GM19240 (cell line): ENCODE results near the gene AKAP8L.
A peak's percentile ranks its signal among the peaks of the same experiment; 100 is the strongest.
"Not testable (repeated sequence)": the region's sequence is repeated elsewhere in the genome, so short reads cannot be mapped to it uniquely, and the experiment has no call there.

ENCODE experiments used
- DNase-seq: peaks from one replicate; pipeline ENCODE4 v3.0.0; 2011; ENCODE audit warnings: low spot score; ENCODE audit not compliant: insufficient read length

AKAP8L gene

GRCh38 chr19:15360015-15360414 is 58.8 kb downstream of the AKAP8L start:
- not testable (repeated sequence) for DNase-seq

GRCh38 chr19:15358918-15359317 is 59.9 kb downstream of the AKAP8L start:
- no peak for DNase-seq

GRCh38 chr19:15357906-15358305 is 60.9 kb downstream of the AKAP8L start:
- no peak for DNase-seq

DNA sequence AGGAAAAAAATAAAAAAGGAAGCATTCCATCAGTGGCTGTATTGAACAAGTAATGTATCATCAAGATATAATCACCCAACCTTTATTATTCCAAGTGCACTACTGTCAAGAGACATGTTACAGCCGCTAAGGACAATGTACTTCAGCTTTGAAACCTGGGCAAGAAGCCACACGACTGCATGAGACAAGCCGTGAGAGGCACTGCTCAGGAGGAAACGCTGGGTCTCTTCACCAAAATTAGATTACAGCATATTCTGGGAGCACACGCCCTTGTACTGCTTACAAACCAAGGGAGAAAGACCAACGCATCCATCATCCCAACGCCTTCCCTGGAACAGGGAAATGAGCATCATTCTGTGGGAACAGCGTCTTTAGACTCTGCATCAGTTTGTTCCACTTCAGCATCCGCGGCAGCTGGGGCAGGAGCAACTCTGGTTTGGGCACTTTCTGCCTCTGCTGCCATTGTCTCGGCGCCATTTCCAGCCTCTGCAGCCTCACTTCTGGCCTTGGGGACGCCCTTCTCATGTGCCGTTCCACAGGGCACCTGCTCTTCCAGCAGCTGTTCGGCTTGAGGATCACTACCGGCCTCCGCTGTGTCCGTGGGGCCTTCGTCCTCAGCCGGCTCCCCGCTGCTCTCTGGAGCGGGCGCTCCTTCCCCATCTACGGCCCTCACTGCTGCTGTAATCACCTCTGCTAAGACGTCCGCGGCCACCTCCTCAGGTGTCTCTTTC is 64.1 kb downstream of the AKAP8L start:
- no peak for DNase-seq

DNA sequence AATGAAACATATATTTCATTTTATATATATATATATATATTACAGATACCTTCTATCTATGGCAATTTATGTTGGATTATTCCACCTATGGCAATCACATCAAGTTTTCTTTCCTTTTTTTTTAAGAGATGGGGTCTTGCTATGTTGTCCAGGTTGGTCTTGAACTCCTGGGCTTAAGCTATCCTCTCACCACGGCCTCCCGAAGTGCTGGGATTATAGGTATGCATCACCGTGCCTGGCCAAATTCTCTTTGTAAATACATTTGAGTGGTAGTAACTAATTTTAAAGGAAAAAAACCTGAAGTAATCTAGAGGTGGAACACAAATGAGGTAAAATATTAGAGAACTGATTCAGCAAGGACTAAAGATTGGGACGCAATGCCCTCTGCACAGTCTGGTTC is 64.9 kb downstream of the AKAP8L start:
- DNase-seq, result no peak

DNA sequence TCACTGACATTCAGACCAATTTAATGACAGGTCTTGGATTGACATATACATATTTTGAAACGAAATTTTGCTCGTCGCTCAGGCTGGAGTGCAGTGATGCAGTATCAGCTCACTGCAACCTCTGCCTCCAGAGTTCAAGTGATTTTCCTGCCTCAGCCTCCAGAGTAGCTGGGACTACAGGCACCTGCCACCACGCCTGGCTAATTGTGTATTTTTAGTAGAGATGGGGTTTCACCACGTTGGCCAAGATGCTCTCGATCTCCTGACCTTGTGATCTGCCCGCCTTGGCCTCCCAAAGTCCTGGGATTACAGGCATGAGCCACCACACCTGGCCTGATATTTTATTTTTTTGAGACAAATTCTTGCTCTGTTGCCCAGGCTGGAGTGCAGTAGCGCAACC is 66.3 kb downstream of the AKAP8L start:
- DNase-seq, result not testable (repeated sequence)

GRCh38 chr19:15341328-15341727 is 77.5 kb downstream of the AKAP8L start:
- not testable (repeated sequence) for DNase-seq

GRCh38 chr19:15340086-15340485 is 78.7 kb downstream of the AKAP8L start:
- no peak for DNase-seq

GRCh38 chr19:15337202-15337601 is 81.6 kb downstream of the AKAP8L start:
- no peak for DNase-seq

DNA sequence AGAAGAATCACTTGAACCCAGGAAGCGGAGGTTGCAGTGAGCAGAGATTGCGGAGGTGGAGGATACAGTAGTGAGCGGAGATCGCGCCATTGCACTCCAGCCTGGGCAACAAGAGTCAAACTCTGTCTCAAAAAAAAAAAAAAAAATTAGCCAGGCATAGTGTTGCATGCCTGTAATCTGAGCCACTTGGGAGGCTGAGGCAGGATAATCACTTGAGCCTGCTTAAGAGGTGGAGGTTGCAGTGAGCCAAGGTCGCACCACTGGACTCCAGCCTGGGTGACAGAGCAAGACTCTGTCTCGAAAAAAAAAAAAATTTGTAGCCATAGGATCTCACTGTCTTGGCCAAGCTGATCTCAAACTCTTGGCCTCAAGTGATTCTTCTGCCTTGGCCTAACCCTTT is 82.8 kb downstream of the AKAP8L start:
- not testable (repeated sequence) for DNase-seq

GRCh38 chr19:15332311-15332996 is 86.3 kb downstream of the AKAP8L start, which contains the start of gene BRD4:
TSS of gene BRD4 (minus strand) at chr19:15332539. CDS start at chr19:15273099, 59,440 bp downstream.
- peak; percentile 78 for DNase-seq

- DNase-seq, result peak; percentile 60
Observed at GRCh38 chr19:15331419-15332310, 87.1 kb downstream of the AKAP8L start.

DNA sequence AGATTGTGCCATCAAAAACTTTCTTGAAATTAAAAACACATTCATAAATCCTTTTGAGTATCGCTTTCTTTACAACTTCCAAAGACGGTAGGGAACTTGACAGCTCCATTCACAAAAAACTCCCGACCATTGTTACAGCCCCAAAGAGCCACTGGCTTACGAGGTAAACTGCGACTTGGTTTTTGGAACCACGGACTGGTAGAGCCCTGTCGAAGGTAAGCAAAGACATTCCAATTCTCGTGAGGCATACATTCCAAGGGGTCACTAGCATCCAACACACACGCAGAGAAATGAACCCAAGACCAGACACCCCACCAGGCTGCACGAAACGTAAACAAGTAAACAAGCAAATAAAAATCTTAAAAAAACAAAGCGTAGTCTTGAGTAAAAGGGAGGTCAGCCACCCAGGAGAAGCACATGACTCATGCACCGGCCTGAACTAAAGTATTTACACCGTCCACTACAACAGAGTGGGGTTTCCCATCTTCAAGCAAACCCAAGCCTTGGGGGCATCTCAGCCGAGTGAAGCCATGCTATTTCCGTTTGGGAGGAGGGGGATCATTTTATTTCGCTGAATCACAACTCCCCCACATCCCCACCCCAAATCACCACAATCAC is 87.9 kb downstream of the AKAP8L start:
- DNase-seq, result no peak
